ENCODE data around the gene GUCY1A1. TPM values are rescaled to one million over a fixed set of nuclear protein-coding genes. Genes with fewer than 3 reads are reported as not detected.

Gene GUCY1A1
- total RNA-seq, 1 experiment from 2014 or later, result 17.2 TPM

DNA sequence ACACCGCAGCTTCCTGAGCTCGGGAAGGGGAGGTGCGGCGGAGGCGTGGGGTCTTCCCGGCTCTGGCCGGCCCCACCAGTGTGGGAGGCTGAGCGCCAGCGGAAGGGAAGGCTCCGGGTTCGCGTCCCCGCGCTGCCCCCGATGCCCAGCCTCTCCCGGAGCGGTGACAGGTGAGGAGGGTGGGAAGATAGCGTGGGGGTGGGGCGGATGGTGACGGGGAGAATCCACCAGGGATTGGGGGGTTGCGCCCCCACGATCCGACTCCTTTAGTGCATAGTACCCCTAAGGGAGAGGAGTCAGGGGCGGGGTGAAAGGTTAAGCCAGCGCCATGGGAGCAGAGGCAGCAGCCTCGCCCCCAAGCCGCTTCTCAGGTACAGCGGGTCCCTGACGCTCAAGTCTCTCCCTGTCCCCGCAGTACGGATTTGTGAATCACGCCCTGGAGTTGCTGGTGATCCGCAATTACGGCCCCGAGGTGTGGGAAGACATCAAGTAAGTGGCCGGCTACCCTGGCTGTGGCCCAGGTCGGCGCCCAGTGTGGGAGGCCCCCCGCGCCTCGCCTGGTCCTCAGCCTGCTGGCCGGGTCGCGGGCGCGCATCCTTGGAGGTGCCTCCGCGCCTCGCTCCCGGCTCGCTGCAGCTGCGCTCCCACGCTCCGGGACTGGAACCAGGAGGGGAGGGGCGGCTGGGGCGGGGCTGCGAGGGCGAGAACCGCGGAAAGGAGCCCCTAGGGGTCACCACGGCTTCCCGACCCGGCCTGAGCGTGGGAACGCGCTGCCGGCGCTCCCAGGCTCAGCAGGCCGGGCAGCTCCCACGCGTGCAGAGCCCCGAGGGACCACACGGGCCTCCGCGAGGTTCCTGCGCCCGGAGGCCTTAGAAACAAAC, 93.0 kb downstream of the GUCY1A1 start:
- in situ Hi-C loops (cut with HindIII; ENCODE audit: low pct_unique_long_range_greater_than_20kb, low sequenced_read_pairs), result no loop called here
- DNase-seq (ENCODE audit: low read depth), result peak; percentile 63

DNA sequence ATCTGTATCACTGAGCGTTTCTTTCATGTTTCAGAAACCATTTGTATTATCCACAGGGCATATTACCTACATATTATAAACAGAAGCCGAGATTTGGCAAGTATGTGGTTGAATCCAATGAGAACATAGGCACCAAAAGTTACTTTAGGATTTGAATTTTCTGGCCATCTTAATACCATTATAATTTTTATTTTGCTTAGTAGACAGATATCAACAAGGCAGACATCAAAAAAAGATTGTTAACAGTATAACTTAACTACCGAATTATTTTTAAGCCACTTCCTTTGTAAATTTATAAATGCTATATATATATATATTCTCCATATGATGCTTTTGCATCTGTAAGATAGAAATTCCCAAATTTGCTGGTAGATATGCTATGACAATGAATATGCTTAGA, 94.4 kb downstream of the GUCY1A1 start:
- no peak for DNase-seq (ENCODE audit: low read depth)

DNA sequence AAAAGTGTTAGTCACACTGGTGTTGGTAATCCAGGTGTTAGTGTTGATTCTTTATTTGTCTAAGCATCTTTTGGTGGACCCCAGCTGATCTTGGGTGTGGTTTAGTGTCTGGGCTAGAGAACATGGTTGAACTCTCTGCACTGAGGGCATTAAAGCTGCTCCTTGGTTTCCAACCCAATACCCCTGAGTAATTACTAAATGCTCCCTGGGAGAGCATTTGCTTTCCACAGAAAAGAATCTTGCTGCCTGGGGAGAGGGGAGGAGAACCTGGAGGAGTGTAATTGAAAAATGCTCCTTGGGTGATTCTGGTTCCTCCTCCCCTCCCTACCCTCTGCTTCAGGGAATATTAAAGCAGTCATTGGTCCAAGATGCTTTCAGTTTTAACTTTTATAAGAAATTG, 95.3 kb downstream of the GUCY1A1 start:
- peak; percentile 33 for DNase-seq (ENCODE audit: low read depth)
- in situ Hi-C loops (cut with HindIII; ENCODE audit: low pct_unique_long_range_greater_than_20kb, low sequenced_read_pairs), result no loop called here

More for the DNA sequence above, 94.4 kb downstream of the GUCY1A1 start:
- in situ Hi-C loops (cut with HindIII; ENCODE audit: low pct_unique_long_range_greater_than_20kb, low sequenced_read_pairs), result no loop called here

DNA sequence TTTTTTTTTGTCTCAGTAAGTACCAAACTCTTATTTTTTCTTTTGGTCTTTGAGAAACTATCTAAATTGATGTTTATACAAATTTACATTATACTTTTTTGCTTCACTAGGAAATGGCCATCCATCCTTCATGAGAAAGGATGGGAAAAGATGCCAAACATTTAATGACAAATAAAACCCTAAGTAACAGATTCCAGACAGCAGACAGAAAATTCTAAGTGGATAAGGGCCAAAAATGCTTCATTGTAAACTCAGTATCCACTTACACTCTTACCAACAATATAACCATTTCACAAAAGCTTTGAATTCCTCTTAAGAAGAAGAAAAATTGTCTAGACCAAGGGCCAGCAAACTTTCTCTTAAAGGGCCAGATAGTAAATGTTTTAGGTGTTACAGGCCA, 95.7 kb downstream of the GUCY1A1 start:
- in situ Hi-C loops (cut with HindIII; ENCODE audit: low pct_unique_long_range_greater_than_20kb, low sequenced_read_pairs), result no loop called here

DNA sequence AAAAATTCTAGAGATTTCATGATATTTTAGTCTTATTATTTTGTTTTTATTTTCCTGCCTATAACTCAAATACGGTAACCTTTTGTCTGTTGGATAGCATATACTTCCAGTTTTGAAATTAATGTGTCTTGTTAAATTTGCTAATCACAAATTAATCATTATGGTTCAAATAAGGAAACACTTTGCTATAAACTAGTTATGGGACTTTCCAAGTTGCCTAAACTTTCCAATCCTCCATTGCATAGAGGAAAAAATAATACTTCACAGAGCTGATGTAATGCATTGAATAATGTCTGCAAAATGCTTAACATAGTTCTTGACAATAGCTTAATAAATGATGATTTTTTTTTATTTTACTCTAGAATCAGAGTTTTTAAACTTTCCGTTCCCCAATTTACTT, 96.9 kb downstream of the GUCY1A1 start:
- no peak for DNase-seq (ENCODE audit: low read depth)
- in situ Hi-C loops (cut with HindIII; ENCODE audit: low pct_unique_long_range_greater_than_20kb, low sequenced_read_pairs), result no loop called here

More for the DNA sequence above, 95.7 kb downstream of the GUCY1A1 start:
- no peak for DNase-seq (ENCODE audit: low read depth)

DNA sequence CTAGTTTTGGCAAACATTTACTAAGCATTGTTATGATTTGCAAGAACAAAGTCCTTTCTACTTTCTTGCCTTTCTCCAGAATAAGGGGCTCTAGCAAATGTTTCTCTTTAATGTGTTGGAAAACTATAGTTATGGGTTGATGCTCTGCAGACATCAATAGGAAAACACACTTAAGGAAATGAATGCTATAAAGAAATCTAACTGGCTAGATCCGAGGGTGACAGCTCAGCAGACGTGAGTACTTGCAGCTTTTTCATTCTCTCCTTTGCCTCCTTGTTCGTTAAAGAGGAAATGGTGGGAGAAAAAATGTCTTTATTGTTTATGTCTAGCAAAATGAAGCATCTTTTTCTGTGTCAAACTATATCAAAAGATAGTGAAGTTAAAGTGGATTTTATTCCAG, 98.5 kb downstream of the GUCY1A1 start:
- in situ Hi-C loops (cut with HindIII; ENCODE audit: low pct_unique_long_range_greater_than_20kb, low sequenced_read_pairs), result no loop called here
- no peak for DNase-seq (ENCODE audit: low read depth)

DNA sequence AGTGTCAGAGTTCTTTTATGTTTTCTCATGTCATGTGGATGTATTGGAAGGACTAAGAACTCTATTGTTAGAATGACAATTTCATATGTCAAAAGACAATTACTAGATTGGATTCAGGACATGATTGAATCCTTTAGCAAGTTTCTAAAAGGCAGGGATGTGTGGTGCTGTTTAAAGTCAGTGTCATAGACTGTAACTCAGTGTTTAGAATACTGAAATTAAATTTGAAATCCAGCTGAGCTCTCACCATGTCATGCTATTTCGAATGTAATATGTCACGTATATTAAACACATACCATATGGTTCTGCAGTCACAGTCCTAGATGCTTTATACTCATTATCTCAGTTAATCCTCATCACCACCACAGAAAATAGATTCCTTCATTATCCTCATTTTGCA, 100.0 kb downstream of the GUCY1A1 start:
- DNase-seq (ENCODE audit: low read depth), result no peak
- in situ Hi-C loops (cut with HindIII; ENCODE audit: low pct_unique_long_range_greater_than_20kb, low sequenced_read_pairs), result no loop called here

DNA sequence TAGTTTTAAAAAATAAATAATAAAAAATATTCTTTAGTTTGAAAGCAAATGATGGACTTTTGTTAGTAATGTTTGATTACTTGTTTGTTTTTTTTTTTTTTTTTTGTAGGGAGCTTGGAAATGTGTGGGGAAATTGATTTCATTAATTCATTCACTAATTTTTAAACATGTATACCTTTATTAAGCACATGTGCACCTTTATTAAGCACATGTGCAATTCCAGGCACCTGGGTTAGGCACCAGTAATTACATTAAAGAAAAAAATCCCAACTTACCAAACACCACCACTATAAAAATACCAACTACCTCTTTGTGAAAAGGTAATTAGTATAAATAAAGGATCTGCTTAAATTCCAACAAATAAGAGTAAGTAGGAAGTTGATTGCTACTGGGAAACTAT, 101.7 kb downstream of the GUCY1A1 start:
- no peak for DNase-seq (ENCODE audit: low read depth)
- in situ Hi-C loops (cut with HindIII; ENCODE audit: low pct_unique_long_range_greater_than_20kb, low sequenced_read_pairs), result no loop called here

DNA sequence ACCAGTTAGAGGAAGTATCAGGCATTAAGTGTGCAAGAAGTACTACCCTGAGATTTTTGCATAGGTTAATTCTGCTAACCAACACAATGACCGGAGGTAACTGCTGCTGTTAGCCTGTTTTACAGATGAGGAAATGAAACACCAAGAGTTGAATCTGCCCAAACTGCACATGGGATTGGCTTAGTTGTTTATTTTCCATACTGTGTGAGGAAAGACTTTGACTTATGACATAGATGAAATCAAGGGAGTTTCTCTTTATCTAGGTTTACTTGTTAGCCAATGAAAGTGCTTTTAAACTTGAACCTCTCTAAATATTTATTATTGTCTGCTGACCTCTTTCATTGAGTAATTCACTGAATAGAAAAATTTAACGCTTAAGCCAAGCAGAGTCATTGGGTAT, 102.4 kb downstream of the GUCY1A1 start:
- in situ Hi-C loops (cut with HindIII; ENCODE audit: low pct_unique_long_range_greater_than_20kb, low sequenced_read_pairs), result no loop called here

DNA sequence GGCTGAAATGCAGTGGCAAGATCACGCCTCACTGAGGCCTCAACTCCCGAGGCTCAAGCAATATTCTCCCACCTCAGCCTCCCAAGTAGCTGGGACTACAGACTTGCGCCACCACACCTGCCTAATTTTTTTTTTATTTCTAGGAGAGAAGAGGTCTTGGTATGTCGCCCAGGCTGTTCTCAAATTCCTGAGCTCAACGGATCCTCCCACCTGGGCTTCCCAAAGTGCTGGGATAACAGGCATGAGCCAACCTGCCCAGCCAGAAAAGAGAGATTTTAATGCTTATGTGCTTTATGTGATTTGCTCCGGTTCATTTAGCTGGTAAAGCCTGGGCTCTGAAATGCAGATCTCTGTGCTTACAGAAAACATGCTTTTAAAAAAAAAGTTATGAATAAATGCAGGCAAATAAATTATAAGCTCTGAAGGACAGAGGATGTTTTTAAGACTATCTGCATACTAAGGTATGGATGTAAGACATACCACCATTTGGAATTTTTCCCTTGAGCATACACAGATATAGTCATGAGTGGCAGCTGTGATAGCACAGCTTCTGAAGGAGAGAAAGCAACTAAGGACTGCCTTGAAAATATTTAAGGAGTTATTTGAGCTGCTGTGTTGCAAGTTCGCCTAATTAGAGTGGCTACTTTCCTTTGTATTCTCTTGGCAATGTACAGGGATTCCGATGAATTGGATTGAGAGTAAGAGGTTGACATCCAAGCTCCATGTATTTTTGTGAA, 106.0 kb downstream of the GUCY1A1 start:
- no peak for DNase-seq (ENCODE audit: low read depth)
- in situ Hi-C loops (cut with HindIII; ENCODE audit: low pct_unique_long_range_greater_than_20kb, low sequenced_read_pairs), result no loop called here

More for the DNA sequence above, 102.4 kb downstream of the GUCY1A1 start:
- DNase-seq (ENCODE audit: low read depth), result no peak

DNA sequence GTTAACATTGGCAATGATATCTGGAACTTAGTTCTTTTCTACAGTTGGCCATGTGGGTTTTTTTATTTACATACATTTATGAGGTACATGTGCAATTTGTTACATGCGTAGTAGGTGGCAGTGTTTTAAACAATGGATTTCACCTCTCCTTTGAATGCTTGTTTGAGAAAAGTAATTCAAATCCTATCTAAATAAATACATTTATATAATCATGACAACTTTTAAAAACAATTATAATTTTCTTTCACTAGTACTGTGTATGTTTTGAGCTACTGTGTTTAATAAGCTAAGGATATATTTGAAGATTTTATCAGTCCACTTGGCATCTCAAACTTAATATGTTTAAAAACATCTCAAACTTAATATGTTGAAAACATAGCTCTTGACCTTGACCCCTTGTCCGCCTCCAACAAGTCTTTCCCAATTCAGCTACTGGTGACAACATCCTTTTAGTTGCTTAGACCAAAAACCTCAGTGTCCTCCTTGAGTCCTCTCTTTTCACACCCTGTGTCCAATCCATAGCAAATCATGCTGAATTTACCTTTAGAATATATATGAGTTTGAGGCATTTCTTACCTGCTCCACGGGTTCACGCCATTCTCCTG, 106.7 kb downstream of the GUCY1A1 start:
- DNase-seq (ENCODE audit: low read depth), result no peak
- in situ Hi-C loops (cut with HindIII; ENCODE audit: low pct_unique_long_range_greater_than_20kb, low sequenced_read_pairs), result no loop called here

DNA sequence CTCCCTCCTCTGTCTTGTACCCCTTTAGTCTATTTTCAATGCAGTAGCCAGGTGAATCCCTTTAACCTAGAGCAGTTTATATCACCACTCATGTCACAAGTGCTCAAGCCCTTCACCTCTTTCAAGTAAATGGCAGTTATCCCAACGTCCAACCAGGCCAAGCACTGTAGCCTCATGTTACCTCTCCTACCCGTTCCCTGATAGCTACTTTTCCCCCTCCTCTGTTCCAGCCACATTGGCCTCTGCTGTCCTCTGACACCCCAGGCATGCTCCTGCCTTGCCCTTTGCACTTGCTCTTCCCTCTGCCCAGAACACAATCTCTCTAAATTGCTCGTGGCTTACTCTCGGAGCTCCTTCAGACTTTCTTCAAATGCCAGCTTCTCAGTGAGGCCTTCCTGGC, 107.4 kb downstream of the GUCY1A1 start:
- no peak for DNase-seq (ENCODE audit: low read depth)
- in situ Hi-C loops (cut with HindIII; ENCODE audit: low pct_unique_long_range_greater_than_20kb, low sequenced_read_pairs), result no loop called here

DNA sequence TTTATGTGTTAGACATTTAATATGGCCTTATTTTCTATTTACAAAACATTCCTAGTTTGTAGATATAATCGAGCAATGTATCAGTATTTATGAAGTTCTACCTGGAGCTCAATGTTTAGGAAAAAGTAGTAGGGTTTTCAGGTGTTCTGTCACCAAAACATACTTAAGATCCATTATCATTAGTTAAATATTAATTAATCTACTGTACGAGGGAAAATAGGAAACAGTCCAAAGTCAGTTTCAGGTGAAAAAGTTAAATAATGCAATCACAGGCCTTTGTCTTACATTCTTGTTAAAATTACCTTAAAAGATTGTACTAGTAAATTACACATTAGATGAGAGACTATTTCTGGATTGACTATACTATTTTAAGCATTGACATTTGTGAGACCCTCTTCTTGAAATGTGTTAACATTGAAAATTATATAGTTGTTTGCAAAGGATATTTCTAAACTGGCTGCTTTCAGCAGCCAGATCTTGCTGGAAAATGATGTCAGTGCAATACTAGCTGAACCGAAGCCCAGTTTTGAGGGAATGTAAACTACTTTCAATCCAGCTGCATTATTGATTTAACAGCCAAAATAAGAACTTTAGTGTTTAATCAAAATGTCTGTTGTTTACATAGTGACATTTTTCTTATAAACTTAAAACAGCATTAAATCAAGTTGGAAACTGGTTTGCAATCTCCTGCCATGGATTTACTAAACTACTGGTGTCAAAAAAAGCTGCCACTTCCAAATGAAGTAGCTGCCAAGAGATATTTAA, 111.5 kb downstream of the GUCY1A1 start:
- DNase-seq (ENCODE audit: low read depth), result no peak
- in situ Hi-C loops (cut with HindIII; ENCODE audit: low pct_unique_long_range_greater_than_20kb, low sequenced_read_pairs), result no loop called here

DNA sequence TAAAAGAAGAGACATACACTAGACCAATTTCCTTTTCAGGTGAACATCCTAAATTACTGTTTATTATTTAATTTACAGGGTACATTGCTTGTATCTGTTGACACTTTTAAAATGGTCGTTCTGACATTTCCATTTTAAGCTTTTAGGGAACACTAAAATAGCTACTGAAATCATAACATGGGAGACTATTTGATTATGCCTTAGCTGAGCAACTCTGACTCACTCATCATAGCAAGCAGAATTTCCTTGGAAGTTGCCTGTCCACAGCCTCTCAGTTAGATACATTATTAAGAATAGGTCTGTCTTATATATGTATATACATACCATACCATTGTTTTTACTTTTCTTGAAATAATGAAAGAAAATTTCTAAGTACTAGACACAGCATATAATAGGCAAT, 114.1 kb downstream of the GUCY1A1 start:
- in situ Hi-C loops (cut with HindIII; ENCODE audit: low pct_unique_long_range_greater_than_20kb, low sequenced_read_pairs), result no loop called here
- DNase-seq (ENCODE audit: low read depth), result no peak

DNA sequence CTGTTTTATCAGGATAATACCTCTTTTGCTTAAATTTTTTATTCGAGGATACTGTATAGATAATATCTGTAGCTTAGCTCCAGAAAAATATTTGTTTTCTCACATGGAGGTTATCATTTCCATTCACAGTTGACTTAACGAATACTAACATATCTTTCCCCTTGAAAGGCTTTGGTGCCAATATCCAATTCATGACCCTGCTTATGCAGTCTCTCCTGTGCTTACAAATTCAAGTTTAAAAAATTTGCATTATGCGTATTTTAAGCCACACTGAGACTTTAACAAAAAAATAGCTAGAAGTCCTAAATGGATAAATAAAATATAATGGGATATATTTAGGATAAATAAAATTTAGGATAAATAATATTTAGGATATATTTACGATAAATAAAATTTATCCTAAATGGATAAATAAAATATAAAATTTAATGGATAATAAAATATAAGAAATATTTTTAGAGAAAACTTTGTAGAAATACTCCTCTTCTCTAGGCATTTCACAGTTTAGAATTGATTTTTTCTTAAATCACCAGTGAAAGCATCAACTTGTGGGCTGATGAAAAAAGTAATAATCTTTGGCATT, 114.7 kb downstream of the GUCY1A1 start:
- in situ Hi-C loops (cut with HindIII; ENCODE audit: low pct_unique_long_range_greater_than_20kb, low sequenced_read_pairs), result no loop called here

More for the DNA sequence above, 114.7 kb downstream of the GUCY1A1 start:
- DNase-seq (ENCODE audit: low read depth), result no peak
